GM12892 (cell line): ENCODE measurements around the gene MYO19.

Experiments used
- POLR2A ChIP-seq: IDR thresholded peaks from 2 replicates; pipeline ENCODE4 v1.6.1; 2011; ENCODE audit warnings: low read depth, low read length, control low read depth
- POLR2AphosphoS5 ChIP-seq: IDR thresholded peaks from 2 replicates; pipeline ENCODE4 v1.6.1; 2011; ENCODE audit warnings: low read depth, low read length, control low read depth
- TAF1 ChIP-seq: IDR thresholded peaks from 2 replicates; pipeline ENCODE4 v1.6.1; 2011; ENCODE audit warnings: low read depth, mild to moderate bottlenecking, control low read depth, low read length, borderline replicate concordance

DNA sequence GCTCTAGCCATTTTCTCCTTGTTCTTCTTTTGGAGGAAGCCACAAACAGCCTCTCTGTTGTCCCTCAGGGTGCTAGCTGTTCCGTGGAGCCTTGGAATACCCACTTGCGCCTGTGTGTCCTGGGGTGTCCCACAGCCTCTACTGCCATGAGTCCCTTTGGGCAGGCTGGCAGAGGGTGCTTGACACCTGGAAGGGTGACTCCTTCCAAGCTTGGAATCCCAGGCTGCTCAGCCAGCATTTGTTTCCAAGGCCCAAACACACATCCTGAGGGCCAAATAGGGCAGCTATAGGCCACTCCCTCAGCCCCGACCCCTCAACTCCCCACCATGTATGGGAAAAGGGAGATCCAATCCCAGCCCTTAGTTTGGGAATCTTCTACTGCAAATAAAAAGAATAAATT is 33.3 kb downstream of the MYO19 start:
- no peak for TF ChIP-seq TAF1
- no peak for TF ChIP-seq POLR2A
- no peak for TF ChIP-seq POLR2AphosphoS5
